Mesenchymal stem cell (in vitro differentiated cells and primary cell): ENCODE measurements around the gene NREP.

Experiments
- DNase-seq: peaks from one replicate; pipeline ENCODE4 v3.0.0-alpha.2; 2013
- H2AFZ ChIP-seq: one replicate; pipeline ENCODE4 v1.6.1; 2013; ENCODE audit warnings: low read depth, mild to moderate bottlenecking, control low read depth, inconsistent platforms, low read length, moderate library complexity
- H2AK5ac ChIP-seq: 2 replicates; pipeline ENCODE4 v1.6.1; 2013; ENCODE audit warnings: low read length, moderate library complexity, mild to moderate bottlenecking, inconsistent platforms; ENCODE audit not compliant: severe bottlenecking
- H2BK120ac ChIP-seq: one replicate; pipeline ENCODE4 v1.6.1; 2013; ENCODE audit warnings: low read depth, mild to moderate bottlenecking, inconsistent platforms, low read length, moderate library complexity
- H2BK12ac ChIP-seq, 2 experiments: one replicate each; pipeline ENCODE4 v1.6.1; 2013; ENCODE audit warnings: inconsistent platforms in 2 of 2, low read length in 2 of 2, mild to moderate bottlenecking in 2 of 2, moderate library complexity in 2 of 2, control low read depth in 1 of 2
- H2BK15ac ChIP-seq: one replicate; pipeline ENCODE4 v1.6.1; 2013; ENCODE audit warnings: mild to moderate bottlenecking, low read depth, inconsistent platforms; ENCODE audit not compliant: poor library complexity, severe bottlenecking
- H2BK5ac ChIP-seq: 2 replicates; pipeline ENCODE4 v1.6.1; 2013; ENCODE audit warnings: low read depth, mild to moderate bottlenecking, low read length, control low read depth, inconsistent platforms; ENCODE audit not compliant: poor library complexity, severe bottlenecking
- H3K14ac ChIP-seq, 2 experiments: one replicate each; pipeline ENCODE4 v1.6.1; 2013; ENCODE audit warnings: inconsistent platforms in 2 of 2, low read length in 2 of 2, control low read depth in 1 of 2, mild to moderate bottlenecking in 1 of 2, moderate library complexity in 1 of 2
- H3K18ac ChIP-seq, 2 experiments: one replicate each; pipeline ENCODE4 v1.6.1; 2013; ENCODE audit warnings: inconsistent platforms in 2 of 2, low read length in 2 of 2, control low read depth in 1 of 2, low read depth in 1 of 2, mild to moderate bottlenecking in 1 of 2
- H3K23ac ChIP-seq, 2 experiments: one replicate each; pipeline ENCODE4 v1.6.1; 2013; ENCODE audit warnings: inconsistent platforms in 2 of 2, low read length in 2 of 2, mild to moderate bottlenecking in 2 of 2, moderate library complexity in 2 of 2, control low read depth in 1 of 2
- H3K27ac ChIP-seq: 2 replicates; pipeline ENCODE4 v1.5.1; 2013; ENCODE audit warnings: mild to moderate bottlenecking, moderate library complexity, low read length, control low read depth, inconsistent platforms; ENCODE audit not compliant: poor library complexity, severe bottlenecking
- H3K27me3 ChIP-seq, 2 experiments: 2 replicates each; pipeline versions ENCODE4 v1.6.1 to v1.7.0; 2013; ENCODE audit warnings: low read length in 2 of 2, mild to moderate bottlenecking in 2 of 2, moderate library complexity in 2 of 2, control low read depth in 1 of 2, inconsistent platforms in 1 of 2; ENCODE audit not compliant: control insufficient read depth in 1 of 2, insufficient read depth in 1 of 2
- H3K36me3 ChIP-seq, 2 experiments: 2 replicates each; pipeline versions ENCODE4 v1.6.1 to v1.7.0; 2013; ENCODE audit warnings: low read length in 2 of 2, control low read depth in 1 of 2, inconsistent platforms in 1 of 2, low read depth in 1 of 2, mild to moderate bottlenecking in 1 of 2; ENCODE audit not compliant: insufficient read depth in 2 of 2, control insufficient read depth in 1 of 2
- H3K4ac ChIP-seq, 2 experiments: one replicate each; pipeline ENCODE4 v1.6.1; 2013; ENCODE audit warnings: inconsistent platforms in 2 of 2, low read length in 2 of 2, mild to moderate bottlenecking in 2 of 2, moderate library complexity in 2 of 2, control low read depth in 1 of 2, low read depth in 1 of 2
- H3K4me1 ChIP-seq: 2 replicates; pipeline ENCODE4 v1.6.1; 2013; ENCODE audit warnings: low read depth, low read length, control low read depth; ENCODE audit not compliant: control insufficient read depth, insufficient read depth
- H3K4me2 ChIP-seq: 2 replicates; pipeline ENCODE4 v1.6.1; 2013; ENCODE audit warnings: low read length, mild to moderate bottlenecking, inconsistent platforms; ENCODE audit not compliant: poor library complexity, severe bottlenecking
- H3K4me3 ChIP-seq, 2 experiments: 2 replicates each; pipeline versions ENCODE4 v1.5.1 to v1.7.0; 2013; ENCODE audit warnings: low read length in 2 of 2, mild to moderate bottlenecking in 2 of 2, control low read depth in 1 of 2, low read depth in 1 of 2; ENCODE audit not compliant: insufficient read depth in 1 of 2
- H3K79me1 ChIP-seq: replicated peaks from 2 replicates; pipeline ENCODE4 v1.6.1; 2013; ENCODE audit warnings: mild to moderate bottlenecking, control low read depth, low read length, inconsistent platforms; ENCODE audit not compliant: poor library complexity, severe bottlenecking
- H3K9ac ChIP-seq: 2 replicates; pipeline ENCODE4 v1.7.0; 2013; ENCODE audit warnings: mild to moderate bottlenecking, low read length, moderate library complexity
- H3K9me3 ChIP-seq: 2 replicates; pipeline ENCODE4 v1.7.0; 2013; ENCODE audit warnings: mild to moderate bottlenecking, low read length; ENCODE audit not compliant: control insufficient read depth
- H4K8ac ChIP-seq: one replicate; pipeline ENCODE4 v1.6.1; 2013; ENCODE audit warnings: inconsistent platforms, mild to moderate bottlenecking, low read length, moderate library complexity
- H4K91ac ChIP-seq: one replicate; pipeline ENCODE4 v1.6.1; 2013; ENCODE audit warnings: mild to moderate bottlenecking, low read length, inconsistent platforms
- WGBS: methylation state at CpG from one replicate; pipeline ENCODE4 v1.1.7; 2013; ENCODE audit warnings: mixed read lengths; 5-methylcytosine and 5-hydroxymethylcytosine counted together

NREP gene

GRCh38 chr5:111757355-111758283 is 625 bp upstream of the NREP start:
- Histone ChIP-seq H3K23ac (no peak overlapping the region), H2AK5ac (no peak overlapping the region), H3K9ac (peak overlapping the region; percentile 90), H3K27me3 (no peaks in the 10 kb centered on the region), H3K9me3 (no peaks in the 10 kb centered on the region), H3K4ac (peak overlapping the region; percentile 75 to 93), H4K91ac (peak overlapping the region; percentile 89), H3K79me1 (peaks cover 1% of the 10 kb centered on the region), H2BK5ac (peak overlapping the region; percentile 75), H2BK15ac (peak overlapping the region; percentile 2), H2BK120ac (peak overlapping the region; percentile 99), H3K27ac (peak overlapping the region; percentile 97), H3K4me1 (peaks cover 3% of the 10 kb centered on the region), H3K14ac (peak overlapping the region in 1 of 2 experiments; percentile 55), H2BK12ac (peak overlapping the region in 1 of 2 experiments; percentile 34), H3K36me3 (peaks cover 0 to under 1% of the 10 kb centered on the region in 2 experiments), H2AFZ (peak overlapping the region; percentile 20), H3K18ac (peak overlapping the region; percentile 83 to 94), H3K4me2 (peak overlapping the region; percentile 68), H3K4me3 (peak overlapping the region; percentile 52 to 82), H4K8ac (peak overlapping the region; percentile 88)
- peak; percentile 99 for DNase-seq
- under 1% methylated on average over 89 of the region's 98 CpGs for WGBS

- H2AK5ac ChIP-seq, result no peak overlapping the region
- no peak overlapping the region for H4K91ac ChIP-seq
- H3K14ac ChIP-seq, result no peak overlapping the region
- 0% methylated on average over 1 of the region's 5 CpGs for whole genome bisulfite sequencing
- H3K79me1 ChIP-seq, result peaks cover 1% of the 10 kb centered on the region
- no peak overlapping the region for H4K8ac ChIP-seq
- peaks cover 0 to 2% of the 10 kb centered on the region in 2 experiments for H3K36me3 ChIP-seq
- peak; percentile 67 for DNase-seq
- H3K23ac ChIP-seq, result no peak overlapping the region
- H3K4me1 ChIP-seq, result peaks cover 3% of the 10 kb centered on the region
- H2BK12ac ChIP-seq, result no peak overlapping the region
- no peak overlapping the region for H2AFZ ChIP-seq
- no peak overlapping the region for H3K27ac ChIP-seq
- H3K9me3 ChIP-seq, result no peaks in the 10 kb centered on the region
- no peak overlapping the region for H2BK120ac ChIP-seq
- peak overlapping the region in 1 of 2 experiments; percentile 30 for H3K4ac ChIP-seq
- H2BK15ac ChIP-seq, result no peak overlapping the region
- no peaks in the 10 kb centered on the region for H3K27me3 ChIP-seq
- peak overlapping the region; percentile 90 for H3K9ac ChIP-seq
- peak overlapping the region in 1 of 2 experiments; percentile 82 for H3K4me3 ChIP-seq
- H3K4me2 ChIP-seq, result peak overlapping the region; percentile 74
- no peak overlapping the region for H2BK5ac ChIP-seq
- no peak overlapping the region for H3K18ac ChIP-seq
These were observed 1.0 kb downstream of the NREP start for GRCh38 chr5:111755942-111756381.

GRCh38 chr5:111755345-111755941 is 1.6 kb downstream of the NREP start:
- H2BK15ac ChIP-seq, result no peak overlapping the region
- H3K27me3 ChIP-seq, result no peaks in the 10 kb centered on the region
- peak overlapping the region; percentile 81 for H2AK5ac ChIP-seq
- no peak overlapping the region for H3K14ac ChIP-seq
- peak overlapping the region in 1 of 2 experiments; percentile 82 for H3K4me3 ChIP-seq
- H3K4me2 ChIP-seq, result peak overlapping the region; percentile 74
- no peaks in the 10 kb centered on the region for H3K9me3 ChIP-seq
- H3K4ac ChIP-seq, result peak overlapping the region in 1 of 2 experiments; percentile 38
- H4K8ac ChIP-seq, result no peak overlapping the region
- H3K18ac ChIP-seq, result no peak overlapping the region
- no peak overlapping the region for H2BK12ac ChIP-seq
- H2BK120ac ChIP-seq, result no peak overlapping the region
- peaks cover 3 to 5% of the 10 kb centered on the region in 2 experiments for H3K36me3 ChIP-seq
- H2AFZ ChIP-seq, result no peak overlapping the region
- no peak overlapping the region for H4K91ac ChIP-seq
- H2BK5ac ChIP-seq, result peak overlapping the region; percentile 9
- H3K9ac ChIP-seq, result peak overlapping the region; percentile 90
- no peak overlapping the region for H3K27ac ChIP-seq
- H3K4me1 ChIP-seq, result peaks cover 5% of the 10 kb centered on the region
- 75% methylated on average over 4 of the region's 8 CpGs for WGBS
- no peak for DNase-seq
- peaks cover 3% of the 10 kb centered on the region for H3K79me1 ChIP-seq
- H3K23ac ChIP-seq, result no peak overlapping the region
